Measurements from ENCODE around the gene DNAJC5G. TPM values are rescaled to one million over a fixed set of nuclear protein-coding genes. Genes with fewer than 3 reads are reported as not detected.
"Not testable (repeated sequence)": the region's sequence is repeated elsewhere in the genome, so short reads cannot be mapped to it uniquely, and the experiment has no call there.

The DNAJC5G gene
- total and polyA plus RNA-seq, 10 donors = not detected

- intact Hi-C loops (cut with DNase I; ENCODE audit: low total_unique reads) = no loop called here
- H3K9me3 ChIP-seq = no peaks in the 10 kb centered on the region
- H3K27me3 ChIP-seq (replicated peaks in 1 of 7) = peaks cover 0 to 9% (median 0%) of the 10 kb centered on the region in 7 donors
- no peaks in the 10 kb centered on the region for H3K36me3 ChIP-seq
- no peak overlapping the region for H3K4me3 ChIP-seq
- peaks cover 0 to 10% (median 0%) of the 10 kb centered on the region in 6 donors for H3K4me1 ChIP-seq
- H3K27ac ChIP-seq = no peak overlapping the region
- 84 to 93% (median 91%) methylated on average over 8 of the region's 8 CpGs for WGBS, 5 donors
- TF ChIP-seq POLR2AphosphoS5 (IDR thresholded peaks at IDR 0.05) (no peak), POLR2A (IDR thresholded peaks at IDR 0.05) (no peak), CTCF (IDR thresholded peaks at IDR 0.05 in 8 of 11, conservative IDR thresholded peaks at IDR 0.05 in 3 of 11) (no peak)
- DNase-seq = no peak
Observed at GRCh38 chr2:27294928-27295327, 19.7 kb downstream of the DNAJC5G start.

- 47 to 74% (median 62%) methylated on average over 4 of the region's 4 CpGs for WGBS, 5 donors
- Histone ChIP-seq H3K27me3 (replicated peaks in 1 of 7) (peaks cover 0 to 8% (median 0%) of the 10 kb centered on the region in 7 donors), H3K4me1 (no peaks in the 10 kb centered on the region), H3K9me3 (no peaks in the 10 kb centered on the region), H3K4me3 (no peak overlapping the region), H3K27ac (no peak overlapping the region), H3K36me3 (no peaks in the 10 kb centered on the region)
- intact Hi-C loops (cut with DNase I; ENCODE audit: low total_unique reads) = no loop called here
- DNase-seq = peak; percentile 16
- TF ChIP-seq POLR2A (IDR thresholded peaks at IDR 0.05) = no peak
- no peak for TF ChIP-seq POLR2AphosphoS5 (IDR thresholded peaks at IDR 0.05)
- no peak for TF ChIP-seq CTCF (IDR thresholded peaks at IDR 0.05 in 8 of 11, conservative IDR thresholded peaks at IDR 0.05 in 3 of 11)
Observed at GRCh38 chr2:27296481-27296880, 21.2 kb downstream of the DNAJC5G start.

DNA sequence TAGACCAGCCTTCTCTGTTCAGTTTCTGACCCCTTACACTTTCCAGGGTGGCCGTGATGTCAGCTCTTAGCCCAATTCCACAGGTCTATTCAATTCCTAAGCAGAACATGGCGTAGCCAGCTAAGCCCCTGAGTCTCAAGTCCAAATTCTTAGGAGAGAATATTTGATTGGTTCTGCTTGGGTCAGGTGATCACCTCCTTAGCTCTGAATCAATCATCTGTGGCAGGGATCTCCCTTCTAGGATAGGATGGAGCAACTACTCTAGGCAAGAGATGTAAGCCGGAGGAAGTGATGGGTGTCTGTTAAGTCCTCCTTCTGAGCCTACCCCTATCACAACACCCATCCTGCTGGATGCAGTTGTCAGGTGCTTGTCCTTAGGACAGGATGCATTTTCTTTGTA is 22.0 kb downstream of the DNAJC5G start:
- intact Hi-C loops (cut with DNase I; ENCODE audit: low total_unique reads) = no loop called here
- TF ChIP-seq CTCF (IDR thresholded peaks at IDR 0.05 in 8 of 11, conservative IDR thresholded peaks at IDR 0.05 in 3 of 11) = no peak
- TF ChIP-seq POLR2AphosphoS5 (IDR thresholded peaks at IDR 0.05) = no peak
- TF ChIP-seq POLR2A (IDR thresholded peaks at IDR 0.05) = no peak
- Histone ChIP-seq H3K27ac (no peak overlapping the region), H3K9me3 (no peaks in the 10 kb centered on the region), H3K4me3 (no peak overlapping the region), H3K4me1 (no peaks in the 10 kb centered on the region), H3K36me3 (no peaks in the 10 kb centered on the region), H3K27me3 (replicated peaks in 1 of 7) (peaks cover 0 to 1% (median 0%) of the 10 kb centered on the region in 7 donors)
- 81 to 93% (median 88%) methylated on average over 3 of the region's 3 CpGs for WGBS, 5 donors
- DNase-seq = no peak

DNA sequence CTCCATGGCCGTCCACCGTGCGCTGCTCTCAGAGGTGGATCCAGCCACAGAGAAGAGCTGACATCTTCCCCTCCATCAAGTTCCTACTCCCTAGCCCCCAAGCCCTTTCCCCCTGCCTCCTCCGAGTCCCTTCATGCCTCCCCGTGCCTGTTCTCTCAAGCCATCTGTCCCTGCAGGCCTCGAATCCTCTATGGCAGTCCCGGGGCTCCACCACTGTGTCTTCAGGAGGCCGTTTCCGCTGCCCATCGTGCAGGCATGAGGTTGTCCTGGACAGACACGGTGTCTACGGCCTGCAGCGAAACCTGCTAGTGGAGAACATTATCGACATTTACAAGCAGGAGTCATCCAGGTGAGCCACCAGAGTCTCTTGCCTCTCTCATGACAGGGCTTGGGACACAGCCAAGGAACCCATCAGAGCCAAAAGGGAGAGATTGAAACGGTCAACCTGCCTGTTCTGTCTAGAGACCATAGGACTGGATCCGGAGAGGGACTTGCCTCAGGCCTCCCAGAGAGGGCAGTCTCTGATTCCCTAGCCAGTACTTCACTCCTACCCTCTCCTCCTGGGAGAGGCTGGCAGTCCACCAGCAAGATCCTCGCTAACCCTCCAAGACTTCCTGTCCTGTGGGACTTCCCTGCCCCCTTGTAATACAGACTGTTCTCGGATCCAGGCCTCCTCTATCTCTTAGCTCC is 23.3 kb downstream of the DNAJC5G start:
- Histone ChIP-seq H3K4me3 (no peak overlapping the region), H3K9me3 (no peaks in the 10 kb centered on the region), H3K36me3 (no peaks in the 10 kb centered on the region), H3K27me3 (replicated peaks in 1 of 7) (no peaks in the 10 kb centered on the region), H3K4me1 (peaks cover 0 to 11% (median 5%) of the 10 kb centered on the region in 6 donors), H3K27ac (no peak overlapping the region)
- intact Hi-C loops (cut with DNase I; ENCODE audit: low total_unique reads) = no loop called here
- WGBS, 5 donors = 81 to 89% (median 86%) methylated on average over 17 to 18 of the region's 18 CpGs
- TF ChIP-seq POLR2A (IDR thresholded peaks at IDR 0.05) = no peak
- TF ChIP-seq POLR2AphosphoS5 (IDR thresholded peaks at IDR 0.05) = no peak
- no peak for TF ChIP-seq CTCF (IDR thresholded peaks at IDR 0.05 in 8 of 11, conservative IDR thresholded peaks at IDR 0.05 in 3 of 11)
- DNase-seq = peak; percentile 62

DNA sequence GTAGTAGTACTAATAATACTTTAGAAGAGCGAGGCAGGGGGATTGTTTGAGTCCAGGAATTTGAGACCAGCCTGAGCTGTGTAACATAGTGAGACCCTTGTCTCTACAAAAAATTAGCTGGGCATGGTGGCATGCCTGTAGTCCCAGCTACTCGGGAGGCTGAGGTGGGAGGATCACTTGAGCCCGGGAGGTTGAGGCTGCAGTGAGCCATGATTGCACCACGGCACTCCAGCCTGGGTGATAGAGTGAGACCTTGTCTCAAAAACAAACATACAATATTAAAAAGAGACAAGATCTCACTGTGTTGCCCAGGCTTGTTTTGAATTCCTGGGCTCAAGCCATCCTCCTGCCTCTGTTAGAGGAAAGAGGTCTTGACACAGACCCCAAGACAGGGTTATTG is 25.4 kb downstream of the DNAJC5G start:
- 84 to 95% (median 90%) methylated on average over 4 of the region's 4 CpGs for WGBS, 5 donors
- Histone ChIP-seq H3K27me3 (replicated peaks in 1 of 7) (peaks cover 0 to 12% (median 7%) of the 10 kb centered on the region in 7 donors), H3K4me1 (peaks cover 0 to 14% (median 5%) of the 10 kb centered on the region in 6 donors)
- H3K27ac ChIP-seq; H3K36me3 ChIP-seq; H3K4me3 ChIP-seq; H3K9me3 ChIP-seq; intact Hi-C loops (cut with DNase I; ENCODE audit: low total_unique reads): not testable (repeated sequence)
- DNase-seq = peak; percentile 16
